GM12873 (cell line): ENCODE results near the gene PDE8A.

Experiments
- TF ChIP-seq, protein P1 (sequence below): IDR thresholded peaks from 2 replicates; pipeline ENCODE4 v1.5.1; 2012; ENCODE audit warnings: low read depth, mild to moderate bottlenecking, moderate library complexity, low read length, control low read depth; ENCODE audit not compliant: insufficient read depth; ENCODE audit errors: missing control alignments

The PDE8A gene

DNA sequence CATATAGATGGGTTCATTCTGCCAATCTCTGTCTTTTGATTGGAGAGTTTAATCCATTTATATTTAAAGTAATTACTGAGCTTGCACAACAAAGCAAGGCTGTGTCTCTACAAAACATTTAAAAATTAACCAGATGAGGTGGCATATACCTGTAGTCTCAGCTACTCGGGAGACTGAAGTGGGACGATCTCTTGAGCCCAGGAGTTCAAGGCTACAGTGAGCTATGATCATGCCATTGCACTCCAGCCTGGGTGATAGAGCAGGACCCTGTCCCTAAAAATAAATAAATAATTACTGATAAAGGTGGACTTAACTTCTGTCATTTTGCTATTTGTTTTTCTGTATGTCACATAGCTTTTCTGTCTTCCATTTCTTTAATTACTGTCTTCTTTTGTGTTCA is 78.1 kb downstream of the PDE8A start:
- TF ChIP-seq, protein P1, sequence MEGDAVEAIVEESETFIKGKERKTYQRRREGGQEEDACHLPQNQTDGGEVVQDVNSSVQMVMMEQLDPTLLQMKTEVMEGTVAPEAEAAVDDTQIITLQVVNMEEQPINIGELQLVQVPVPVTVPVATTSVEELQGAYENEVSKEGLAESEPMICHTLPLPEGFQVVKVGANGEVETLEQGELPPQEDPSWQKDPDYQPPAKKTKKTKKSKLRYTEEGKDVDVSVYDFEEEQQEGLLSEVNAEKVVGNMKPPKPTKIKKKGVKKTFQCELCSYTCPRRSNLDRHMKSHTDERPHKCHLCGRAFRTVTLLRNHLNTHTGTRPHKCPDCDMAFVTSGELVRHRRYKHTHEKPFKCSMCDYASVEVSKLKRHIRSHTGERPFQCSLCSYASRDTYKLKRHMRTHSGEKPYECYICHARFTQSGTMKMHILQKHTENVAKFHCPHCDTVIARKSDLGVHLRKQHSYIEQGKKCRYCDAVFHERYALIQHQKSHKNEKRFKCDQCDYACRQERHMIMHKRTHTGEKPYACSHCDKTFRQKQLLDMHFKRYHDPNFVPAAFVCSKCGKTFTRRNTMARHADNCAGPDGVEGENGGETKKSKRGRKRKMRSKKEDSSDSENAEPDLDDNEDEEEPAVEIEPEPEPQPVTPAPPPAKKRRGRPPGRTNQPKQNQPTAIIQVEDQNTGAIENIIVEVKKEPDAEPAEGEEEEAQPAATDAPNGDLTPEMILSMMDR = no peak

GRCh38 chr15:85062560-85062959 is 80.9 kb downstream of the PDE8A start:
- TF ChIP-seq, protein P1 = no peak

DNA sequence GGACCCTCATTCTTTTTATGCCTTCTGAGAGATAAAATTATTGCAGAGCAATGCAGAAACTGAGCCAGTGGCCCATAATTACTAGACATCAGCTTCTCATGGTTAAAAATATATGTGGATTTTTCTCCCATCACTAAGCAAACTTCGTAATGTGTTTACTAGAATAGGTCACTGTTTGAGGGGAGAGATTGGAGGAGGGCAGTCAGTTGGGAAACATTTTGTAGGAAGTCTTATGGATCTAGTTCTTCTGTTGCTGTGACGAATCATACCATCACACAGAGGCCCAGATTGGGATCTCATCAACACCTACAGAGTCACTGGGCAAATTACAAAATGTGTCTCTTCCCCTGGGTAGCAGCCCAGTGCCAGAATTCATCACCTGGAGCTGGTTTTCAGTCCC is 81.4 kb downstream of the PDE8A start:
- TF ChIP-seq, protein P1 = no peak

DNA sequence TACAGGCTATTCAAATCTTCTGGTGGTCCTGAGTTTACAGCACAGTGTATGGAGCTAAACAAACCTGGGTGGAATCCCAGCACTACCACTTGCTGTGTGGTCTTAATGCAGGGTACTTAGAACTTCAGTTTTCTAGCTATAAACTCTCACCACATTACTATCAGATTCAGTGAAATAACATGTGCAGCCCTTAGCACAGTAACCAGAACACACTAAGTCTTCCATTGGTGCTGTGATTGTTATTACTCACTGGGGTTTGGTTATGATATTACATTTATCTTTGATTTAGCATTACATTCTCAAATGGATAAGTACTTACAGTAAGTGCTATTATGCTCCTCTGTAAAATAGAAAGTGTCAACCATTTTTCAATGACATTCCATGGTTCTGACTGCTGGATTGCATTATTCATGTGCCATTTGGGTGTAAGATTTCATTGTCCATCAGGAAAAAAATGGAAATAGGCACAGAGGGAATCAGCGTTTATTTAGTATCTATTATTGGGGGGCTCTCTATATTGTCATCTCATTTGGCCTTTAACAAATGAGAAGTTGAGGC is 81.9 kb downstream of the PDE8A start:
- TF ChIP-seq, protein P1 = no peak

DNA sequence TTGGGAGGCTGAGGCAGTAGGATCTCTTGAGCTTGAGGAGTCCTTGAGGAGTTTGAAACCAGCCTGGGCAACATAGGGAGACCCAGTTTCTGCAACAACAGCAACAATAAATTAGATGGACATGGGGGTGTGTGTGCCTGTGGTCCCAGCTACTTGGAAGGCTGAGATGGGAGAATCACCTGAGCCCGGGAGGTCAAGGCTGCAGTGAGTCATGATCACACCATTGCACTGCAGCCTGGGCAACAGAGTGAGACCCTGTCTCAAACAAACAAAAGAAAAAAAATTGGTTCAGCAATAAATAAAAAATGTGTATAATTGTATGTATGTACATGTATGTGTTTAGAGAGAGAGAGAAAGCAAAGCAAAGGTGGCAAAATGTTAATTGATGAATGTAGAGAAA is 83.1 kb downstream of the PDE8A start:
- TF ChIP-seq, protein P1 = no peak

- TF ChIP-seq, protein P1 = no peak
These were observed 89.4 kb downstream of the PDE8A start for GRCh38 chr15:85071061-85071460.

- TF ChIP-seq, protein P1 = no peak
These were observed 89.8 kb downstream of the PDE8A start for GRCh38 chr15:85071504-85071903.

- TF ChIP-seq, protein P1 = no peak
These were observed 91.3 kb downstream of the PDE8A start for GRCh38 chr15:85072917-85073316.
